Measurements from ENCODE around the gene DGCR6L. TPM values are rescaled to one million over a fixed set of nuclear protein-coding genes. Genes with fewer than 3 reads are reported as not detected.
"Not testable (repeated sequence)": the region's sequence is repeated elsewhere in the genome, so short reads cannot be mapped to it uniquely, and the experiment has no call there.

Gene DGCR6L
- total RNA-seq, 1 experiment from 2014 or later: 38.6 TPM

DNA sequence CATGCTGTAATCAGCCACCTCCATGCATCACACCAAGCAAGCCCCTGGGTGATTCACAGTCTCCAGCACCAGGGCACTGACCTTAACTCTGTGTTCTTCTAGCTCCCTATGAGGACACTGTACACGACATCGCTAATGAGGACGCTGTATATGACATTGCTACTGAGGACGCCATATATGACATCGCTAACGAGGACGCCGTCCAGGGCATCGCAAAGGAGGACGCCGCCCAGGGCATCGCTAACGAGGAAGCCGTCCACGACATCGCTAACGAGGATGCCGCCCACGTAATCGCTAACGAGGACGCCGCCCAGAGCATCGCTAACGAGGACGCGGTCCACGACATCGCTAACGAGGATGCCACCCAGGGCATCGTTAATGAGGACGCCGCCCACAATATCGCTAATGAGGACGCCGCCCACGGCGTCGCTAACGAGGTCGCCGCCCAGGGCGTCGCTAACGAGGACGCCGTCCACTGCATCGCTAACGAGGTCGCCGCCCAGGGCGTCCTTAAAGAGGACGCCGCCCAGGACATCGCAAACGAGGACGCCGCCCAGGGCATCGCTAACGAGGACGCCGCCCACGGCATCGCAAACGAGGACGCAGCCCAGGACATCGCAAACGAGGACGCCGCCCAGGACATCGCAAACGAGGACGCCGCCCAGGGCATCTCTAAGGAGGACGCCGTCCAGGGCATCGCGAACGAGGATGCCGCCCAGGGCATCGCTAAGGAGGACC, 34.5 kb upstream of the DGCR6L start:
- no peak overlapping the region for H3K4ac ChIP-seq (ENCODE audit: low read depth, low read length)

GRCh38 chr22:20352536-20352935, 32.7 kb upstream of the DGCR6L start:
- H2BK15ac ChIP-seq (ENCODE audit: low read depth, low read length); H3K79me1 ChIP-seq (ENCODE audit: insufficient read depth, low read depth, low read length, poor library complexity, severe bottlenecking); H3K4me2 ChIP-seq (ENCODE audit: insufficient read depth, insufficient read length, low read length); H3K56ac ChIP-seq (ENCODE audit: insufficient read length, low read depth, low read length); H2BK12ac ChIP-seq (ENCODE audit: insufficient read length, low read depth, low read length); H2BK120ac ChIP-seq (ENCODE audit: low read depth, low read length, poor library complexity, severe bottlenecking); H3K9ac ChIP-seq (ENCODE audit: extremely low read depth, insufficient read length, low read length); H2BK20ac ChIP-seq (ENCODE audit: low read depth, low read length, poor library complexity, severe bottlenecking); H3K4ac ChIP-seq (ENCODE audit: low read depth, low read length); H3K36me3 Mint-ChIP-seq (ENCODE audit: insufficient read depth in 1 of 3, low read depth in 3 of 3); H4K8ac ChIP-seq (replicated peaks; ENCODE audit: insufficient read length, low read depth, low read length); H2AFZ ChIP-seq (ENCODE audit: low read length); H2BK5ac ChIP-seq (ENCODE audit: insufficient read length, low read length); H4K91ac ChIP-seq (ENCODE audit: insufficient read length, low read depth, low read length); H2AK5ac ChIP-seq (ENCODE audit: insufficient read length, low read length); H3K18ac ChIP-seq (ENCODE audit: insufficient read length, low read depth, low read length); H3K27me3 ChIP-seq (ENCODE audit: insufficient read depth, low read length); H3K9me3 ChIP-seq (ENCODE audit: control insufficient read depth, low read depth, low read length); H3T11ph ChIP-seq (ENCODE audit: low read length); H3K9me3 Mint-ChIP-seq; H3K4me1 Mint-ChIP-seq; H3K23me2 ChIP-seq (ENCODE audit: insufficient read length, low read depth, low read length, poor library complexity, severe bottlenecking); H3K14ac ChIP-seq (ENCODE audit: insufficient read depth, low read length); DNase-seq; H3K79me2 ChIP-seq (ENCODE audit: insufficient read depth, low read length); H3K4me3 Mint-ChIP-seq; H4K20me1 ChIP-seq (ENCODE audit: control insufficient read depth, insufficient read depth, insufficient read length); H3K27ac ChIP-seq (ENCODE audit: insufficient read length, low read depth, low read length); H3K4me1 ChIP-seq (ENCODE audit: insufficient read depth, low read length); H3K27ac Mint-ChIP-seq; H3K23ac ChIP-seq (ENCODE audit: insufficient read length, low read depth, low read length); H4K5ac ChIP-seq (ENCODE audit: insufficient read length, low read depth, low read length); H3K27me3 Mint-ChIP-seq (ENCODE audit: low read depth): not testable (repeated sequence)
- WGBS (ENCODE audit: extremely low coverage, insufficient read length, low lambda C conversion rate): no CpG with 5 or more reads among the region's 6 CpGs

More for the DNA sequence above, 34.5 kb upstream of the DGCR6L start:
- H2AFZ ChIP-seq (ENCODE audit: low read length): no peak overlapping the region
- H3K14ac ChIP-seq (ENCODE audit: insufficient read depth, low read length): no peak overlapping the region
- DNase-seq: peak; percentile 15
- Mint-ChIP-seq H3K4me3 (no peak overlapping the region), H3K36me3 (ENCODE audit: insufficient read depth in 1 of 3, low read depth in 3 of 3) (no peaks in the 10 kb centered on the region; a peak in 1 of 7 replicates), H3K27me3 (ENCODE audit: low read depth) (peaks cover 2% of the 10 kb centered on the region; the same call in 1 of the 2 replicates), H3K27ac (peak overlapping the region in 1 of 3 experiments; percentile 59; a peak in 1 of 7 replicates), H3K4me1 (no peaks in the 10 kb centered on the region), H3K9me3 (no peaks in the 10 kb centered on the region)
- no peak overlapping the region for H3K4me2 ChIP-seq (ENCODE audit: insufficient read depth, insufficient read length, low read length)
- H3K18ac ChIP-seq (ENCODE audit: insufficient read length, low read depth, low read length): no peak overlapping the region
- H3K27ac ChIP-seq (ENCODE audit: insufficient read length, low read depth, low read length): no peak overlapping the region
- H3K23me2 ChIP-seq (ENCODE audit: insufficient read length, low read depth, low read length, poor library complexity, severe bottlenecking): no peaks in the 10 kb centered on the region
- H3K9me3 ChIP-seq (ENCODE audit: control insufficient read depth, low read depth, low read length): no peaks in the 10 kb centered on the region
- no peaks in the 10 kb centered on the region for H4K20me1 ChIP-seq (ENCODE audit: control insufficient read depth, insufficient read depth, insufficient read length)
- no peaks in the 10 kb centered on the region for H3K4me1 ChIP-seq (ENCODE audit: insufficient read depth, low read length)
- no peak overlapping the region for H2BK5ac ChIP-seq (ENCODE audit: insufficient read length, low read length)
- no peak overlapping the region for H2BK120ac ChIP-seq (ENCODE audit: low read depth, low read length, poor library complexity, severe bottlenecking)
- H3K79me1 ChIP-seq (ENCODE audit: insufficient read depth, low read depth, low read length, poor library complexity, severe bottlenecking): no peaks in the 10 kb centered on the region
- H3T11ph ChIP-seq (ENCODE audit: low read length): no peak overlapping the region
- H2BK12ac ChIP-seq (ENCODE audit: insufficient read length, low read depth, low read length): no peak overlapping the region
- no peaks in the 10 kb centered on the region for H3K79me2 ChIP-seq (ENCODE audit: insufficient read depth, low read length)
- no peak overlapping the region for H3K23ac ChIP-seq (ENCODE audit: insufficient read length, low read depth, low read length)
- no peak overlapping the region for H4K91ac ChIP-seq (ENCODE audit: insufficient read length, low read depth, low read length)
- no peak overlapping the region for H2AK5ac ChIP-seq (ENCODE audit: insufficient read length, low read length)
- TF ChIP-seq, protein P1, sequence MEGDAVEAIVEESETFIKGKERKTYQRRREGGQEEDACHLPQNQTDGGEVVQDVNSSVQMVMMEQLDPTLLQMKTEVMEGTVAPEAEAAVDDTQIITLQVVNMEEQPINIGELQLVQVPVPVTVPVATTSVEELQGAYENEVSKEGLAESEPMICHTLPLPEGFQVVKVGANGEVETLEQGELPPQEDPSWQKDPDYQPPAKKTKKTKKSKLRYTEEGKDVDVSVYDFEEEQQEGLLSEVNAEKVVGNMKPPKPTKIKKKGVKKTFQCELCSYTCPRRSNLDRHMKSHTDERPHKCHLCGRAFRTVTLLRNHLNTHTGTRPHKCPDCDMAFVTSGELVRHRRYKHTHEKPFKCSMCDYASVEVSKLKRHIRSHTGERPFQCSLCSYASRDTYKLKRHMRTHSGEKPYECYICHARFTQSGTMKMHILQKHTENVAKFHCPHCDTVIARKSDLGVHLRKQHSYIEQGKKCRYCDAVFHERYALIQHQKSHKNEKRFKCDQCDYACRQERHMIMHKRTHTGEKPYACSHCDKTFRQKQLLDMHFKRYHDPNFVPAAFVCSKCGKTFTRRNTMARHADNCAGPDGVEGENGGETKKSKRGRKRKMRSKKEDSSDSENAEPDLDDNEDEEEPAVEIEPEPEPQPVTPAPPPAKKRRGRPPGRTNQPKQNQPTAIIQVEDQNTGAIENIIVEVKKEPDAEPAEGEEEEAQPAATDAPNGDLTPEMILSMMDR (conservative IDR thresholded peaks at IDR 0.05): no peak
- H3K9ac ChIP-seq (ENCODE audit: extremely low read depth, insufficient read length, low read length): no peak overlapping the region
- H3K27me3 ChIP-seq (ENCODE audit: insufficient read depth, low read length): no peaks in the 10 kb centered on the region
- H4K8ac ChIP-seq (replicated peaks; ENCODE audit: insufficient read length, low read depth, low read length): no peak overlapping the region
- no peak overlapping the region for H4K5ac ChIP-seq (ENCODE audit: insufficient read length, low read depth, low read length)
- no CpG with 5 or more reads among the region's 81 CpGs for WGBS (ENCODE audit: extremely low coverage, insufficient read length, low lambda C conversion rate)
- H2BK15ac ChIP-seq (ENCODE audit: low read depth, low read length): no peak overlapping the region
- no peak overlapping the region for H2BK20ac ChIP-seq (ENCODE audit: low read depth, low read length, poor library complexity, severe bottlenecking)
- no peak overlapping the region for H3K56ac ChIP-seq (ENCODE audit: insufficient read length, low read depth, low read length)

All from H9 (cell line).